BJ (cell line): ENCODE data around the gene TNRC18. TPM values are rescaled to one million over a fixed set of nuclear protein-coding genes. Genes with fewer than 3 reads are reported as not detected.
A peak's percentile ranks its signal among the peaks of the same experiment; 100 is the strongest.

Source experiments
- CTCF ChIA-PET: fragments of 350-600 bp; formaldehyde crosslinking; extraction: SDS; loops from one replicate; lab custom pipeline; 2021; ENCODE audit warnings: antibody characterized with exemption, inconsistent platforms; lab: Yijun Ruan, JAX
- POLR2A ChIA-PET: fragments of 300-600 bp; sonication (Branson Sonifier 250); formaldehyde crosslinking; extraction: SDS; loops from one replicate; lab custom pipeline; 2021; ENCODE audit warnings: antibody characterized with exemption; lab: Charles Lee
- DNase-seq: peaks from one replicate; pipeline ENCODE4 v3.0.0-alpha.2; 2011; ENCODE audit warnings: low read depth
- H3K27me3 ChIP-seq: 2 replicates; pipeline ENCODE4 v1.6.0; 2011; ENCODE audit warnings: low read length; ENCODE audit not compliant: control insufficient read depth, insufficient read depth
- H3K36me3 ChIP-seq: 2 replicates; pipeline ENCODE4 v1.5.1; 2011; ENCODE audit warnings: low read length; ENCODE audit not compliant: control insufficient read depth, insufficient read depth
- H3K4me3 ChIP-seq: 2 replicates; pipeline ENCODE4 v1.5.1; 2011; ENCODE audit warnings: low read depth, mild to moderate bottlenecking, control low read depth, low read length
- polyA plus RNA-seq: library from polyadenylated mRNA; depleted of rRNA; stranded (reverse); fragments of >200 nt; gene quantifications from 2 replicates; pipeline ENCODE4 v1.2.3, GENCODE V29; 2011
- TF ChIP-seq, protein P1 (sequence below): IDR thresholded peaks from 2 replicates; pipeline ENCODE4 v1.5.1; 2011; ENCODE audit warnings: low read depth, mild to moderate bottlenecking, control low read depth, inconsistent platforms, low read length, moderate library complexity; ENCODE audit not compliant: insufficient read depth

Gene TNRC18
- polyA plus RNA-seq, 1 experiment, result 20.1 TPM

DNA sequence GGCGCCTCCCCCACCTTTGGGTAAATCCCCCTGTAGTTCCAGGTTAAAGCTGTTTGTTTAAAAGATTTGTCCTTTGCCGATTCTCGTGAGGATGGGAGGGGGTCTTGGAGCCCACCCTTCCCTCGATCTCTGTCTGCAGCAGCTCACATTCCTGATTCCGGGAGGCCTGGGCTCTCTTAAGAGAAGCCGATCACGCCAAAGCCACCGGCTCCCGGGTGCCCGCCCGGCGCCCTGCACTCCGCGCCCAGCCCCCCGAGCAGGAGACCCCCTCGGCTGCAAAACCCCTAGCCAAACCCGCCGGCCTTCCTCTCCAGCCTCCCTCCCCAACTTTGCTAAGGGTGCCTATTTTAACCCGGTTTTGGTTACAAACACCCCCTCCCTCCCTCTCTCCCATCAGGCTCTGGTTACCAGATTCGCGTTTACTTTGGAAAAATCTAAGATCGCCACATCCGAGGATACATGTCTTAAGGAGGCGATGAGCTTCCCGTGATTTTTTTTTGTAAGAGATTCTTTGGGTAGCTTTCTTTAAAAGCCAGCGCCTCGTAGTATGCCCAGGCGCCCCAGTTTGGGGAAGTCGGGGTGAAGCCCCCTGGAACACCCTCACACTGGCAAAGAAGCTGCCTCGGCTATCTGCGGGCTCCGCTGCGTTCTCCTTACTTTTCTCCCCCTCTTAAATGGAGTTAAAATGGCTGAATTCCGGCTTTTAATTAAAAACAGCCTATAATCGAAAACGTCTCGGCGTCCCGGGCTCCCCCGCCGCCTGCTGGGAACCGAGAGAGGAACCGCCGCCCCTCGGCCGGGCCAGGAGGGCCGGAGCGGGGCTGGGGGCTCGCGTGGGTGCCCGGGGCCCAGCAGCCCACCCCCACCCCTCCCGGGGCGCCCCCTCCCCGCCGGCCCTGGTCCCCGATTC lies 983 bp downstream of the TNRC18 start:
- peaks cover 7% of the 10 kb centered on the region for H3K36me3 ChIP-seq
- no peaks in the 10 kb centered on the region for H3K27me3 ChIP-seq
- DNase-seq, result no peak
- TF ChIP-seq, protein P1, sequence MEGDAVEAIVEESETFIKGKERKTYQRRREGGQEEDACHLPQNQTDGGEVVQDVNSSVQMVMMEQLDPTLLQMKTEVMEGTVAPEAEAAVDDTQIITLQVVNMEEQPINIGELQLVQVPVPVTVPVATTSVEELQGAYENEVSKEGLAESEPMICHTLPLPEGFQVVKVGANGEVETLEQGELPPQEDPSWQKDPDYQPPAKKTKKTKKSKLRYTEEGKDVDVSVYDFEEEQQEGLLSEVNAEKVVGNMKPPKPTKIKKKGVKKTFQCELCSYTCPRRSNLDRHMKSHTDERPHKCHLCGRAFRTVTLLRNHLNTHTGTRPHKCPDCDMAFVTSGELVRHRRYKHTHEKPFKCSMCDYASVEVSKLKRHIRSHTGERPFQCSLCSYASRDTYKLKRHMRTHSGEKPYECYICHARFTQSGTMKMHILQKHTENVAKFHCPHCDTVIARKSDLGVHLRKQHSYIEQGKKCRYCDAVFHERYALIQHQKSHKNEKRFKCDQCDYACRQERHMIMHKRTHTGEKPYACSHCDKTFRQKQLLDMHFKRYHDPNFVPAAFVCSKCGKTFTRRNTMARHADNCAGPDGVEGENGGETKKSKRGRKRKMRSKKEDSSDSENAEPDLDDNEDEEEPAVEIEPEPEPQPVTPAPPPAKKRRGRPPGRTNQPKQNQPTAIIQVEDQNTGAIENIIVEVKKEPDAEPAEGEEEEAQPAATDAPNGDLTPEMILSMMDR, result peak; percentile 20; the same call in 1 of the 2 replicates
- ChIA-PET CTCF (interaction anchor here (1.0 to 1.5 kb wide), 4 partner anchors 28 to 183 kb away, joined by 3 to 5 read pairs (median 4); no protein-coding TSS in a partner anchor), POLR2A (interaction anchor here (0.7 to 1.5 kb wide), 3 partner anchors 62 to 271 kb away, joined by 5 to 16 read pairs (median 5); no protein-coding TSS in a partner anchor)
- peak overlapping the region; percentile 67 for H3K4me3 ChIP-seq

DNA sequence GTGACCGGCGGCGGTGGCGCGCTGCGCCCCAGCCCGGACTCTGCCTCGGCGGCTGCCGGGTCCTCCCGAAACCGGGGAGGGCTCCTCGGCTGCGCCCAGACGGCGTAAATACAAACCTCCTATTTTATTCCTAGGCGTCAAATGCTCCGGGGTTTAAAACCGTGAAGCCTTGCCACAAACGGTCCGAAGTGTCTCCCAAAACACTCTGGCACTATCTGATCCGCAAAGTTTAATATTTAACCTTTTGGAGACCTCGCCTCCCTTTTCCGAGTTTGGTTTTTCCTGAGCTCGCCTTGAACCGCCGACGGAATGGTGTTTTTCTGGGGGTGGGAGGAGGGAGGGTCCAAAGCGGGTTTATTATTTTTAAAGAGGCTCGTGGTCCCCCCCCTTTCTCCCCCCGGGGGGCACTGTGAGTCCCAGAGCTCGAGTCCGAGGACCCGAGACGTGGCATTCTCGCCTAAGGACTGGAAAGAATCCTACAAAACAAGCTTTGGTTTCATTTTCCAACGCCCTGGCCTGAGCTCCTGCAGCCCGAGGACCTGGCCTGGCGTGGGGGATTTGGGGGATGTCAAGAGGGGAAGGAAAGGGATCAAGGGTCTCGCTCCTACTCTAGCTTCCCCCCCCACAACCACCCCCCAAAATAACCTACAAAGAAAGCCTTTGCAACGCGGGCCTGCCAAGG lies 1.8 kb downstream of the TNRC18 start:
- H3K27me3 ChIP-seq, result no peaks in the 10 kb centered on the region
- POLR2A ChIA-PET, result interaction anchor here (0.6 to 1.5 kb wide), 2 partner anchors 272 to 610 kb away, joined by 5 to 6 read pairs; no protein-coding TSS in a partner anchor
- H3K4me3 ChIP-seq, result peak overlapping the region; percentile 67
- no peak for DNase-seq
- H3K36me3 ChIP-seq, result peaks cover 7% of the 10 kb centered on the region
- TF ChIP-seq, protein P1, result no peak
- CTCF ChIA-PET, result interaction anchor here (1.0 to 1.5 kb wide), 4 partner anchors 29 to 182 kb away, joined by 3 to 5 read pairs (median 4); no protein-coding TSS in a partner anchor

DNA sequence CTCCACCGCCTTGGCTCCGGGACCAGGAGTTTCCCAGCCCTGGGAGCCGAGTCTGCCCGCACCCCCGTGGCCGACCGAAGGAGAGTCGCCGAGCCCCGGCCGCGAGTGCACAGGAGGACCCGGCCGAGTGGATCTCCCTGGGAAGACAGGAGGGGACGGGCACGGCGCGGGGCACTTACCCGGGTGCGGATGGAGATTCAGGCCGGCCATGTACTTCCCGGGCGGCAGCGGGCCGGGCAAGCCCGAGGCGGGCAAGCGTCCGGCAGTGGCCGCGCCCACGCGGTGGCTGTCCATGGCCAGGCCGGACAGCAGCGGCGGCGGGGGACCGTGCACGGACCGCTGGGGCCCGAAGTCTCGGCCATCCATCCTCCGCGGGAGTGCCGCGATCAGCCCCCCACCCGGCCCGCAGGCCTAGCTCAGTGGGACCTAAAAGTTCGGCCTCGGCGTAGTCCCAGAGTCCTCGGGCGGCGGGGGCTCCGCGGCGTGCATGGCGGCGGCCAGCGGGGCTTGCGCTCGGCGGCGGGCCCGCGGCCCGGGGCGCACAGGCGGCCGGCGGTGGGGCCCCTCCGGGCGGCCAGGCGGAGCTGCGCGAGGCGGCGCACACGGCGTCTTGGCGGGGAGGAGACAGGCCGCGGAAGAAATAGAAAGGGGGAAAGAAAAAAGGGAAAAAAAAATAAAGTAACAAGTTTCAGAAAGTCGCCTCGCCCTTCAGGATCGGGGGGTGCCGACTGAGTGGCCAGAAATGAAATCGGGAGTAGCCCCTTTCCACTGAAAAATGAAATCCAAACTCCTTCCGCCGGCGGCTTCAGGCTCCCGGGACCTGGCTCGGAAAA lies 2.5 kb downstream of the TNRC18 start:
- no peak for DNase-seq
- TF ChIP-seq, protein P1, result no peak
- Histone ChIP-seq H3K36me3 (peaks cover 7% of the 10 kb centered on the region), H3K27me3 (no peaks in the 10 kb centered on the region), H3K4me3 (peak overlapping the region; percentile 67)
- ChIA-PET POLR2A (interaction anchor here (0.6 kb wide), 1 partner anchor 611 kb away, joined by 6 read pairs; no protein-coding TSS in a partner anchor), CTCF (interaction anchor here (0.6 to 1.2 kb wide), 2 partner anchors 23 to 181 kb away, joined by 3 to 4 read pairs; no protein-coding TSS in a partner anchor)

DNA sequence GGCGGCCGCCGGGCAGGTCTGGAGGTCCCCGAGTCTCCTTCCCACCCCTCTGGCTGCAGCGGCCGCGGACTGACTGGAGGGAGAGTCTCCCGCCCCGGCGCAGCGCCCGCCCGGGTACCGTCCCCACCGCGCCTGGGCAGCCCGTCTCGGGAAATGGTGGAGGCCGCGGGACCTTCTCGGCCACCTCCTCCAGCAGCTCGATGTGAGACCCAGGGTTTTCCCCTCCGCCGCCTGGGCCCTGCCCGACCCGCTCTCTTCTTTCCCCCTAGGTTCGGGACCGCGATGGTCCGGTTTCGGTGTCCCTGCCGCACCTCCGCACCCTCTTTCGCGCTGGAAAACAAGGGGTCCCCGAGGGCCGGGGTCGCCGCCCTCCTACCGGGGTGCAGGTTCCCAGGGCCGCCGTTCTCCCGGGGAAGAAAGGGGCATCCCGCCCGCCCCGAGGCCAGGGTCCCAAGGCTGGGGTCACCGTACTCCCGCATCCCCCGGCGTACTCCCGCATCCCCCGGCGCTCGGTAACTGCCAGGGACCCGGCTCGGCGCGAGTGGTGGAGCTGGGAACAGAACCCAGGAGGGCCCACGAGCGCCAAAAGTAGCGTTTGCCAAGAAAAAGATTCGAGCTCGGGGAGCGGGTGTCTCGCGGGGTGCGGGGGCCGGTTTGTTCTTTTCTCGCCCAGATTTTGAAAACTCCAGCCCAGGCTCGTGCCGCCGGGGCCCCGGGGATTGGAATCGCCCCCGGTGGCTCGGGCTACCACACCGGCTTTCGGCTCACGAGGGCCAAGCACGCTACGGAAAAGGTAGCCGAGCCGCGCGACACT lies 3.4 kb downstream of the TNRC18 start:
- ChIA-PET CTCF (interaction anchor here (0.6 to 0.7 kb wide), 3 partner anchors 22 to 636 kb away, joined by 3 to 4 read pairs (median 3); no protein-coding TSS in a partner anchor), POLR2A (no interaction called here)
- TF ChIP-seq, protein P1, result no peak
- Histone ChIP-seq H3K36me3 (peaks cover 7% of the 10 kb centered on the region), H3K4me3 (peak overlapping the region; percentile 67), H3K27me3 (no peaks in the 10 kb centered on the region)
- DNase-seq, result no peak
